ENCODE measurements around the gene RBM20. TPM values are rescaled to one million over a fixed set of nuclear protein-coding genes. Genes with fewer than 3 reads are reported as not detected.
A peak's percentile ranks its signal among the peaks of the same experiment; 100 is the strongest.

Gene RBM20
- total and polyA plus RNA-seq, 2 of the 13 experiments (the other 11 are each of a cell fraction or from before 2014, with no cell fraction given): 0.02 to 0.22 TPM

- TF ChIP-seq BCLAF1 (IDR thresholded peaks at IDR 0.05) (no peak), ZNF550 (CRISPR knock-in tag; IDR thresholded peaks at IDR 0.05; ENCODE audit: borderline replicate concordance) (no peak), HDAC1 (CRISPR knock-in tag; IDR thresholded peaks at IDR 0.05) (peak; percentile 54; the same call in 1 of the 2 replicates), SALL1 (CRISPR knock-in tag; IDR thresholded peaks at IDR 0.05) (peak; percentile 75), ZNF20 (CRISPR knock-in tag; IDR thresholded peaks at IDR 0.05) (no peak), ZNF503 (CRISPR knock-in tag; IDR thresholded peaks at IDR 0.05) (no peak), ZNF446 (CRISPR knock-in tag; IDR thresholded peaks at IDR 0.05) (no peak), HNF4G (IDR thresholded peaks at IDR 0.05; ENCODE audit: borderline replicate concordance, low read depth, low read length) (no peak), HNF4G (CRISPR knock-in tag; IDR thresholded peaks at IDR 0.05; ENCODE audit: borderline replicate concordance, low read depth) (no peak), SNAPC2 (CRISPR knock-in tag; IDR thresholded peaks at IDR 0.05) (no peak), ETS1 (CRISPR knock-in tag; IDR thresholded peaks at IDR 0.05) (no peak), SOX6 (IDR thresholded peaks at IDR 0.05) (no peak), SOX6 (CRISPR knock-in tag; IDR thresholded peaks at IDR 0.05) (peak; percentile 81), MYPOP (CRISPR knock-in tag; IDR thresholded peaks at IDR 0.05) (no peak), CCDC6 (CRISPR knock-in tag; IDR thresholded peaks at IDR 0.05) (no peak), MAF1 (CRISPR knock-in tag; IDR thresholded peaks at IDR 0.05; ENCODE audit: borderline replicate concordance) (no peak), SNAPC5 (CRISPR knock-in tag; IDR thresholded peaks at IDR 0.05; ENCODE audit: borderline replicate concordance) (no peak), ZNF138 (CRISPR knock-in tag; IDR thresholded peaks at IDR 0.05; ENCODE audit: low read depth) (no peak), PHF5A (CRISPR knock-in tag; IDR thresholded peaks at IDR 0.05; ENCODE audit: low read depth, unreplicated experiment) (peak; percentile 40), GABPA (IDR thresholded peaks at IDR 0.05; ENCODE audit: low read depth, low read length) (no peak), GABPA (CRISPR knock-in tag; IDR thresholded peaks at IDR 0.05; ENCODE audit: low read depth) (no peak), NFE2L1 (CRISPR knock-in tag; IDR thresholded peaks at IDR 0.05; ENCODE audit: borderline replicate concordance) (no peak), ZNF558 (CRISPR knock-in tag; IDR thresholded peaks at IDR 0.05; ENCODE audit: borderline replicate concordance) (no peak), NR2F2 (IDR thresholded peaks at IDR 0.05; ENCODE audit: borderline replicate concordance, low read depth) (no peak)
Measured at GRCh38 chr10:110843796-110844616, 199.9 kb downstream of the RBM20 start (continued).
